Activated B cell treated with CpG ODN at 0.5 μM for 24 hours (primary cell): ENCODE data around the gene SREBF1. TPM values are rescaled to one million over a fixed set of nuclear protein-coding genes. Genes with fewer than 3 reads are reported as not detected.

ENCODE experiments used
- ATAC-seq: fragments of 200-7000 bp; cut with Tn5 transposase; one replicate; pipeline ENCODE4 v1.10.0; 2021; ENCODE audit warnings: low read depth, mild to moderate bottlenecking, moderate library complexity
- CTCF ChIA-PET: fragments of 350-600 bp; sonication (Branson Sonifier 250); formaldehyde crosslinking; loops from one replicate; lab custom pipeline; 2021; ENCODE audit warnings: antibody characterized with exemption; lab: Charles Lee
- POLR2A ChIA-PET: fragments of 350-600 bp; sonication (Branson Sonifier 250); formaldehyde crosslinking; loops from one replicate; lab custom pipeline; 2021; ENCODE audit warnings: antibody characterized with exemption; lab: Charles Lee
- DNase-seq: peaks from one replicate; pipeline ENCODE4 v3.0.0; 2022
- H3K27ac Mint-ChIP-seq: one replicate; pipeline ENCODE4 v1.8.0; 2020; ENCODE audit warnings: mixed read lengths
- H3K27me3 Mint-ChIP-seq: one replicate; pipeline ENCODE4 v1.8.0; 2021; ENCODE audit warnings: mixed read lengths
- H3K36me3 Mint-ChIP-seq: one replicate; pipeline ENCODE4 v1.8.0; 2021; ENCODE audit warnings: low read depth, mixed read lengths
- H3K4me1 Mint-ChIP-seq: one replicate; pipeline ENCODE4 v1.8.0; 2021; ENCODE audit warnings: mixed read lengths
- H3K4me3 Mint-ChIP-seq: one replicate; pipeline ENCODE4 v1.8.0; 2020; ENCODE audit warnings: mild to moderate bottlenecking, mixed read lengths
- H3K9me3 Mint-ChIP-seq: one replicate; pipeline ENCODE4 v1.8.0; 2020; ENCODE audit warnings: mixed read lengths
- CTCF ChIP-seq: fragments of 200-600 bp; IDR thresholded peaks from one replicate; pipeline ENCODE4 v1.8.0; 2022; ENCODE audit warnings: antibody characterized with exemption, mild to moderate bottlenecking
- intact Hi-C: fragments of 100-400 bp; cut with micrococcal nuclease; formaldehyde crosslinking; loops from one replicate; pipeline ENCODE4 v1.15.1; 2024
- total RNA-seq: library from RNA; stranded (reverse); gene quantifications from 2 replicates; pipeline ENCODE4 v1.2.3, GENCODE V29; 2022

Gene SREBF1
- total RNA-seq: 16.7 and 19.7 TPM in 2 replicates

GRCh38 chr17:17836818-17837379, at the start of gene SREBF1:
Gene SREBF1, minus strand, starts transcription at chr17:17836986. Its CDS starts 169 bp downstream, at chr17:17836817.
- CTCF ChIA-PET: interaction anchor here (1.2 to 1.3 kb wide), 4 partner anchors 11 to 24 kb away, joined by 3 to 4 read pairs (median 4); no protein-coding TSS in a partner anchor

GRCh38 chr17:17886226-17886625, 49.4 kb upstream of the SREBF1 start:
- intact Hi-C loops: no loop called here
- H3K36me3 Mint-ChIP-seq: peaks cover 38% of the 10 kb centered on the region
- DNase-seq (no peak), ATAC-seq (no peak)
- no peaks in the 10 kb centered on the region for H3K9me3 Mint-ChIP-seq
- ChIA-PET CTCF (no interaction called here), POLR2A (no interaction called here)
- H3K27me3 Mint-ChIP-seq: no peaks in the 10 kb centered on the region
- peaks cover 9% of the 10 kb centered on the region for H3K4me1 Mint-ChIP-seq
- no peak overlapping the region for H3K4me3 Mint-ChIP-seq
- no peak overlapping the region for H3K27ac Mint-ChIP-seq
- no peak for TF ChIP-seq CTCF

More at GRCh38 chr17:17836818-17837379, at the start of gene SREBF1:
- peak; percentile 8 for ATAC-seq
- no peak for TF ChIP-seq CTCF
- Mint-ChIP-seq H3K36me3 (peaks cover 4% of the 10 kb centered on the region), H3K27me3 (no peaks in the 10 kb centered on the region), H3K27ac (peak within 1 kb of the TSS; percentile 82), H3K9me3 (no peaks in the 10 kb centered on the region), H3K4me3 (peak within 1 kb of the TSS; percentile 86), H3K4me1 (peaks cover 70% of the 10 kb centered on the region)
- intact Hi-C loops: loop anchor here (1.0 to 5.0 kb wide), 3 partner anchors 23 to 1470 kb away; no protein-coding TSS in a partner anchor
- peak; percentile 54 for DNase-seq
- POLR2A ChIA-PET: interaction anchor here (0.6 to 4.7 kb wide), 12 partner anchors 11 to 199 kb away, joined by 3 to 48 read pairs (median 6); no protein-coding TSS in a partner anchor

GRCh38 chr17:17884391-17885357, 47.9 kb upstream of the SREBF1 start:
- ATAC-seq (no peak), DNase-seq (no peak)
- intact Hi-C loops: no loop called here
- Mint-ChIP-seq H3K4me3 (no peak overlapping the region), H3K36me3 (peaks cover 50% of the 10 kb centered on the region), H3K27me3 (no peaks in the 10 kb centered on the region), H3K4me1 (peaks cover 2% of the 10 kb centered on the region), H3K27ac (no peak overlapping the region), H3K9me3 (no peaks in the 10 kb centered on the region)
- no peak for TF ChIP-seq CTCF
- ChIA-PET CTCF (no interaction called here), POLR2A (no interaction called here)

GRCh38 chr17:17883801-17884200, 47.0 kb upstream of the SREBF1 start:
- no peak overlapping the region for H3K27ac Mint-ChIP-seq
- no peak for DNase-seq
- no peak overlapping the region for H3K4me3 Mint-ChIP-seq
- intact Hi-C loops: no loop called here
- TF ChIP-seq CTCF: no peak
- no peaks in the 10 kb centered on the region for H3K4me1 Mint-ChIP-seq
- no peaks in the 10 kb centered on the region for H3K27me3 Mint-ChIP-seq
- peaks cover 58% of the 10 kb centered on the region for H3K36me3 Mint-ChIP-seq
- H3K9me3 Mint-ChIP-seq: no peaks in the 10 kb centered on the region
- CTCF ChIA-PET: no interaction called here
- no peak for ATAC-seq
- POLR2A ChIA-PET: no interaction called here

GRCh38 chr17:17882082-17882581, 45.3 kb upstream of the SREBF1 start:
- H3K4me3 Mint-ChIP-seq: no peak overlapping the region

More at GRCh38 chr17:17882082-17882581, 45.3 kb upstream of the SREBF1 start:
- Mint-ChIP-seq H3K36me3 (peaks cover 68% of the 10 kb centered on the region), H3K4me1 (no peaks in the 10 kb centered on the region), H3K27ac (no peak overlapping the region), H3K9me3 (no peaks in the 10 kb centered on the region), H3K27me3 (no peaks in the 10 kb centered on the region)
- DNase-seq: no peak
- POLR2A ChIA-PET: no interaction called here
- no peak for ATAC-seq
- no peak for TF ChIP-seq CTCF
- intact Hi-C loops: no loop called here
- CTCF ChIA-PET: no interaction called here
